Endothelial cell of hepatic sinusoid (primary cell): ENCODE results near the gene PLEKHN1.

Experiments used
- in situ Hi-C: cut with HindIII; loops from 2 replicates; pipeline ENCODE4 v1.10.0; 2017; ENCODE audit warnings: low sequenced_read_pairs

PLEKHN1 gene, protein sequence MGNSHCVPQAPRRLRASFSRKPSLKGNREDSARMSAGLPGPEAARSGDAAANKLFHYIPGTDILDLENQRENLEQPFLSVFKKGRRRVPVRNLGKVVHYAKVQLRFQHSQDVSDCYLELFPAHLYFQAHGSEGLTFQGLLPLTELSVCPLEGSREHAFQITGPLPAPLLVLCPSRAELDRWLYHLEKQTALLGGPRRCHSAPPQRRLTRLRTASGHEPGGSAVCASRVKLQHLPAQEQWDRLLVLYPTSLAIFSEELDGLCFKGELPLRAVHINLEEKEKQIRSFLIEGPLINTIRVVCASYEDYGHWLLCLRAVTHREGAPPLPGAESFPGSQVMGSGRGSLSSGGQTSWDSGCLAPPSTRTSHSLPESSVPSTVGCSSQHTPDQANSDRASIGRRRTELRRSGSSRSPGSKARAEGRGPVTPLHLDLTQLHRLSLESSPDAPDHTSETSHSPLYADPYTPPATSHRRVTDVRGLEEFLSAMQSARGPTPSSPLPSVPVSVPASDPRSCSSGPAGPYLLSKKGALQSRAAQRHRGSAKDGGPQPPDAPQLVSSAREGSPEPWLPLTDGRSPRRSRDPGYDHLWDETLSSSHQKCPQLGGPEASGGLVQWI

DNA sequence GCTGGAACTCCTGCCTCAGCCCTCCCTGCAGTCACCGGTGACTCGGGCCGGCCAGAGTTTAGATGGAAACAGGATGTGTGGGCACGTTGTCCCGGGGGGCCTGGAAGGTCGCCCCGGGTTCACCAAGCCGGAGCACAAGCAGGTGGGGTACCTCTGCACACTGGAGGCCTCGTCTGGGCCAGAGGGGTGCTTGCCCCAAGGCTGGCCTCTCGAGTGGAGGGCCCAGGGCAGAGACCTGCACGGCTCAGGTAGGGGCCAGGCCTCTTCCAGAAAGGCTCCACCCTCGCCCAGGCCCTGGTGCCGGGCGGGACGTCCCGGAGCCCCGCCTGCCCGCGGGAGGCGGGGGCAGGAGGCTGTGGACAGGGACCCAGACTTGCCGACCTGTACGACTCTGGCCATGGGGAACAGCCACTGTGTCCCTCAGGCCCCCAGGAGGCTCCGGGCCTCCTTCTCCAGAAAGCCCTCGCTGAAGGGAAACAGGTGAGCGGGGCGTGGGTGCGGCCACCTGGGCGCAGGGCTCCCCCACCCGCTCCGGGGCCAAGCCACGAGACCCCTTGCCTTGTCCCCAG is at the start of gene PLEKHN1:
PLEKHN1 (plus strand) TSS at position 348 of the 569 bp plus-strand sequence; CDS start at position 398, 50 bp downstream.
- in situ Hi-C loops: no loop called here

- in situ Hi-C loops: no loop called here
These were observed 49.2 kb upstream of the PLEKHN1 start for GRCh38 chr1:917076-917459.

GRCh38 chr1:917466-918091 is 48.7 kb upstream of the PLEKHN1 start:
- in situ Hi-C loops: no loop called here

DNA sequence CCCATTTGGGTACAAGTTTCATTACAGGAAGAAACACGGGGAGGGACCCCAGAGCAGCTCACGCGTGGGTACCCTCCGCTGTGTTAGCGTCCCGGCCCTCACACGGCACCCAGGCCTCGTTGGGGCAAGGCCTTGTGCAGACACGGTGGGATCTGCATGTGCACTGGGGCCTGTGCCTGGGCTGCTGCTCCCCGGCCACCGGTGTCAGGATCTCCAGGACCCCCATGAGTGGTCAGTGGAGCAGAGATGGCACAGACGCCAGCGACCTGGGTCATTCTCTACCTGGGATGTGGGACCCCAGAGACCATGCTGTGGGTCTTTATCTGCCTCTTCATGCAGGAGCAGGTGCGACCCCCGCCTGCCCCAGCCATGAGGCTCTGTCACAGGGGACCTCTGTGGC is 47.9 kb upstream of the PLEKHN1 start:
- in situ Hi-C loops: no loop called here

GRCh38 chr1:918843-919242 is 47.4 kb upstream of the PLEKHN1 start:
- in situ Hi-C loops: no loop called here

DNA sequence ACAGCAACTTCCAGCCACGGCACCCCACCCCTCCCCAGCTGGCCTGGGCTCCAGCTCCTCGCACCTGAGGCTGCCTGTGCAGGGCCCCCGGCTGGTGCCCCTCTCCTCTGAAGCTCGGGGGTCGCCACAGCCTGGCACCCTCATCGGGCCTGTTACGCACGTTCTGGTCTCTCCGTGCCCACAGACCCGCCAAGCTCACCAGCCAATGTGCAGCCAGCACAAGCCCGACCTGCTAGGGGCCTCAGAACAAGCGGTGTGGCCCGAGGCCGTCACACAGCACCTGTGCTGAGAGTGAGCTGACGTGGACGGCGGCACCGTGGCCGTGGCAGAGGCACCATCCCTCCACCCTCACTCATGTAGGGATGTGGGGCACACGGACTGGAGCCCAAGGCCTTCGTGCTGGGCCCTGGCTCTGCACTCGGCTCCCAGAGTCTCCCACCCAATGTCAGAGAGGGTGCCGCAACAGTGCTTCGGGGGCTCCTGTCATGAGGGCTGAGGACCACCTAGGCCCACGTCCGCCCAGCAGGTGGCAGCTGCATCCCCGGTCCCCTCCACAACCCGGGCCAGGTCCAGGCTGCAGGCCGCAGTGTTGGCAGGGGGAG is 46.9 kb upstream of the PLEKHN1 start:
- in situ Hi-C loops: no loop called here

- in situ Hi-C loops: no loop called here
These were observed 46.3 kb upstream of the PLEKHN1 start for GRCh38 chr1:920010-920409.

GRCh38 chr1:920521-920920 is 45.8 kb upstream of the PLEKHN1 start:
- in situ Hi-C loops: no loop called here

DNA sequence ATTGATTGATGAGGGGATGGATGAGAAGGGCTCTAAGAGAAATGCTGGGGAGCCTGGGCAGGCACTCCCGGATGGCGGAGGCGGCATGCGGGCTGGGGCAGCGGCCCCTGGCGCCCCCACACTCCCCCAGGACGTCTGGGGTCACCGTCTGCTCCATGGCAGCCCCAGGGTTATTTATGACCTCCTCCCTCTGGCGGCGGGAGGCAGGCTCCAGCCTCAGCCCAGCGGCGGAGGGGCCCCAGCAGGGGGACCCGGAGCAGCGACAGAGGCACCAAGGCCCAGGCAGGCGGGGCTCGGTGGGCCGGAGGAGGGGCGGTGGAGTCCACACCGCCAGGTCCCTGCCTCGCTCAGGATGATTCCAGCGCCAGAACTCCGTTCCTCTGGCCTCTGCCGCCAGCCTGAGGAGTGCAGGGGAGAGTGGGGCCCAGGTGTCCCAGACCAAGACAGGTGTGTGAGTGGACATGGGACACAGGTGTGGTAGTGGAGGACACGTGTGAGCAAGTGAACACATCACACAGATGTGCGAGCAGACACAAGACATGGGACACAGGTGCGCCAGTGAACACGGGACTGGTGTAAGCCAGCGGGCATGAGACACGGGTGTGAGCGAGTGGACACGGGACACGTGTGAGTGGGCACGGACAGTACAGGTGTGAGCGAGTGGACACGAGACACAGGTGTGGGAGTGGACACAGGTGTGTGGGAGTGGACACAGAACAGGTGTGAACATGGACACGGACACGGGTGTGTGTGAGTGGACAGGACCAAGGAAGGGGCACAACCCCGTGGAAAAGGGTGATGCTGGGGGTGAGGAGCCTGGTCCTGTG is 45.1 kb upstream of the PLEKHN1 start:
- in situ Hi-C loops: no loop called here

DNA sequence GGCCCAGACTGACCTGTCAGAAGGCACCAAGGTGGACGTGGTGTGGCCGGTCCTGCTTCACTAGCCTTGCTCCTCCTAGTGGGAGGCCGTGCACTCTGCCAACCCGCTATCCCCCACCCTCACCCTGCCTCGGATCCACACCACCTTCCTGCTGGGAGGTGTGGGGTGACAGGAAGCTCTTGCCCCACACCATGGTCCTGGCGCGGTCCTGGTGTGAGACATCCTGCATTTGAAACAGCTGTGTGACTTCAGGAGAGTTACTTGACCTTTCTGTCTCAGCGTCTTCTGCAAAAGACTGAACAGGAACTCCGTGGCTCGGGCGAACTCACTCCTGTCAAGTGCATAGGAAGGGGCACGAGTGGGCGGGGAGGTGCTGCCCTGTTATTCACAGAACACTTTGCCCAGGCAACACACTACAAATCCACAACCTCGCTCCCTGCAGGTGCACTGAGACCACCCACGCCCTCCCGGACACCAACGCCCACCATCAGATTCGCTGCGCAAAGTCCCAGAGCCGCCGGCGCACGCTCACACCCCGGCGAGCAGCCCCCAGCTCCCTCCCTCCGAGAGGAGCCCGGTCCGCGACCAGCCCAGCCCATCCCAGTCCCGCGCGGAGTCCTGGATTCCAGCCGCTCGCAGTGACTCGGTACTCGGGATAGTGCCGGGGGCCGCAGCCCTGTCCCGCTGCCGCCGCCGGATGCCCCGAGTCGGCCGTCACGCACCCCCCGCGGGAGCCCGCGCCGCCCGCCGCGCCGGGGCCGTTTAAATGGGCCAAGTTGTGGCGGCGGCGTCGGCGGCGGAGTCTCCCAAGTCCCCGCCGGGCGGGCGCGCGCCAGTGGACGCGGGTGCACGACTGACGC is 42.9 kb upstream of the PLEKHN1 start, which contains the start of gene SAMD11:
SAMD11 (plus strand) TSS at position 793 of the 860 bp plus-strand sequence. CDS start 509 bp downstream, outside the sequence.
- in situ Hi-C loops: no loop called here

- in situ Hi-C loops: no loop called here
These were observed 42.2 kb upstream of the PLEKHN1 start for GRCh38 chr1:923991-924655.

DNA sequence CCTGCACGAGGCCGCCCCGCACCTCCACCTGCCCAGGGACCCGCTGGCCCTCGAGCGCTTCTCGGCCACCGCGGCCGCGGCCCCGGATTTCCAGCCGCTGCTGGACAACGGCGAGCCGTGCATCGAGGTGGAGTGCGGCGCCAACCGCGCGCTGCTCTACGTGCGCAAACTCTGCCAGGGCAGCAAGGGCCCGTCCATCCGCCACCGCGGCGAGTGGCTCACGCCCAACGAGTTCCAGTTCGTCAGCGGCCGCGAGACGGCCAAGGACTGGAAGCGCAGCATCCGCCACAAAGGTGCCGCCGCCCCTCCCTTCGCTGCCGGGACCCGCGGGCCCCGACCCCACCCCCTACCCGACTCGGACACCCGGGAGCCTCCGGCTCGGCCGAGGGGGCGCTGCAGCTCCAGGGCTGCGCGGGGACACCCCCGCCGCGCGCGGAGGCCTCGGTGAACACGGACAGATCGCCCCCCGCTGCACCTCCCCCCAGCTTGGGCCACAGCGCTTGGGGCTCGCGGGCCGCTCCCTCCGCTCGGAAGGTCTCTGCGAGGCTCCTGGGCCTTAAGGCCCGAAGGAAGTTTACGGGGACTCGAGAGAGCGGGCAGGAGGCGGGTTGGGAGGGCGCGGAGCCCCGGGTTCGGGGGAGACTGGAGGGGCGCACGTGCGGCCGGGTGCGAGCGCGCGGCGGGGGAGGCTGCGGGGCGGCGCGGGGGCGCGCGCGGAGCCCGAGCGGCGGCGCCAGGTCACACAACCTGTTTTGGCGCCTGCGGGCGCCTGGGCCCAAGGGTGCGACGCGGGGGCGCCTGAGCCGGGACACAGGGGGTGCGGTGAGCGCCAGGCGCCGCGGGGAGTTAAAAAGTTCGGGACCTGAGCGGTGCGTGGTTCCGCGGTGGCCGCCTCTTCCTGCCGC is 41.4 kb upstream of the PLEKHN1 start:
- in situ Hi-C loops: no loop called here

DNA sequence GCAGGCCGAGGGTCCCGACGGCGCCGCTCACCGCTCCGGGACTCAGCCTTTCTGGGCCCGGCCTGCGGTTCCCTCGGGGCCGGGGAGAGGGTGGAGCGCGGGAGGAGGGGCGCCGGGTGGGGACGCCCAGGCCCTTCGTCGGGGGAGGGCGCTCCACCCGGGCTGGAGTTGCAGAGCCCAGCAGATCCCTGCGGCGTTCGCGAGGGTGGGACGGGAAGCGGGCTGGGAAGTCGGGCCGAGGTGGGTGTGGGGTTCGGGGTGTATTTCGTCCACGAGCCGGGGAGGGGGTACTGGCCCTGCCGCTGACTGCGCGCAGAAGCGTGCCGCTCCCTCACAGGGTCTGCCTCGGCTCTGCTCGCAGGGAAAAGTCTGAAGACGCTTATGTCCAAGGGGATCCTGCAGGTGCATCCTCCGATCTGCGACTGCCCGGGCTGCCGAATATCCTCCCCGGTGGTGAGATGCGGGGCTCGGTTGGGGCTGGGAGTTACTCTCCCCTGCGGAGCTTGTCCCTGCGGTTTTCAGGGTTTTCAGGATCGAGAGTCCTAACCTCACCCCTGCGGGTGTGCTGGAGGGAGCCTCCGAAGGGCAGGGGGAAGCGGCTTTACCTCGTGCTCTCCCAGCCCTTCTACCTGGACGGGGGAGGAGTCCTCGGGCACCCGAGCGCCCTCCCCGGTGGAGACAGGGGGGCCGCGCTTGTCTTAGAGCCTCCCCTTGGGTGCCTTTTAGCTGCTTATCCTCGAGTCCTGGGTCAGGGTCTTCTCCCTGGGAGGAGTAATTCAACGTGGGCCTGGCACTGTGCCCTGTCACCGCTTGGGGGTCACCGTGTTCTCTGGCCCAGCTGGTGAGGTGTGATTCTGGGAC is 40.5 kb upstream of the PLEKHN1 start:
- in situ Hi-C loops: no loop called here

GRCh38 chr1:927234-927633 is 39.0 kb upstream of the PLEKHN1 start:
- in situ Hi-C loops: no loop called here

GRCh38 chr1:927748-928147 is 38.5 kb upstream of the PLEKHN1 start:
- in situ Hi-C loops: no loop called here

GRCh38 chr1:928825-929661 is 37.2 kb upstream of the PLEKHN1 start:
- in situ Hi-C loops: no loop called here
